T47D (cell line): Measurements from ENCODE around the gene UBE2M.
A peak's percentile ranks its signal among the peaks of the same experiment; 100 is the strongest.
"Not testable (repeated sequence)": the region's sequence is repeated elsewhere in the genome, so short reads cannot be mapped to it uniquely, and the experiment has no call there.

Source experiments
- DNase-seq, 2 experiments: peaks; one replicate each; pipeline versions ENCODE4 v3.0.0 to v3.0.0-alpha.2; 2011 to 2012; ENCODE audit warnings: low read depth in 1 of 2, low spot score in 1 of 2
- JUND ChIP-seq: IDR thresholded peaks from 2 replicates; pipeline ENCODE4 v1.6.1; 2012; ENCODE audit warnings: low read depth
- in situ Hi-C: cut with HindIII; loops from 2 replicates; pipeline ENCODE4 v1.10.0; 2016; ENCODE audit warnings: low sequenced_read_pairs, low pct_unique_long_range_greater_than_20kb

Gene UBE2M

DNA sequence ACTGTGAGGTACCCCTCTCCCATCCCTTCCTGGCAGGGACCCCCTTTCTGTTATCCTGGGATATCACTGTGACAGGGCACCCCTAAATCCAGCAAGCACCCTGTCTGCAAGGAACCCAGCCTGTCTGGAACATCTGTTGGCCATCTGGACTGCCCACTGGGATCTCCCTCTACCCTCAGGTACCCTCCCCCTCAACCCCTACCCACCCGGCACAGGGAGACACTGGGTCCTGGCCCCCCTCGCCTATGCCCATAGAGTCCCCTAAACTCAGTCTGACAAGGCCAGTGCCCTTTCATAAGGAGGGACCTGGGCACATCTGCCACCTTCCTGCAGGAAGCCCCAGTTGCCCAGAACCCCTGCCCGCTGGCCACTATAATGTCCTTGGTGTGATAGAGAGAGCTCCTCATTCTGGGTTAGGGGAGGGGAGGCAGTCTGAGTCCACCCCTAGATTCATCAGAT lies 43.8 kb downstream of the UBE2M start:
- no peak for TF ChIP-seq JUND
- in situ Hi-C loops: no loop called here
- no peak for DNase-seq

DNA sequence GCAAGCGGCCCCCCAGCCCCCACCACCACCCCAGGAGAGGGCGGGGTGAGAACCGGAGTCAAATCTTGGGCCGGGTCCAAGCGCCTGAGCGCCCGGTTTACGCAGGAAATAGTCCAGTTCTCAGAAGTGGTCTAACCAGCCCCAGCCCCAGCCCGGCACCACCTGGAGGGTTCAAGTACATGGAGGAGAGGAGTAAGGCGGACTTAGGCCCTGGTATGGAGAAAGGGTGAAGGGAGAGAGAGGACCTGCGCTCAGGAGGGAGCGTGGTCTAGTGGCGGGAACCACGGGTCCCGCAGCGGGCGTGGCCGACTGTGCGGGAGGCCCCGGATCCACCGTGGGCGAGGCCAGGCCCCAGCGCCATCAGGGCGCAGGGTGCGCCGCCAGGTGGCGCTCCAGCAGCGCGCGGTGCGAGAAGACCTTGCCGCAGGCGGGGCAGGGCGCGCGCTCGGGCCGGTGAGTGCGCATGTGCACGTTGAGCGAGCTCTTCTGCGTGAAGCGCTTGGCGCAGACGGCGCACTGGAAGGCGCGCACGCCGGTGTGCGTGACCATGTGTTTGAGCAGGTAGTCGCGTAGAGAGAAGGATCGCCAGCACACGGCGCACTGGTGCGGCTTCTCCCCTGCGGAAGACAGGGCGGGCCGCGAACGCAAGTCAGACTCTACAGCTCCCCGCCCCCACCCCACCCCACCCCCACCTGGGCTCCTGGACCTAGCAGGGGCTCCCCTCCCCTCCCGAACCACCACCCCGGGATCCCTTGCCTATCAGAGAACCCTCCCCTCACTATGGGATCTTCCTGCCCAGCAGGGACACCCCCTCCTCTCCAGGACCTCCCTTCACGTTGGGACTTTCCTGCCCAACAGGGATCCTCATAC lies 44.5 kb downstream of the UBE2M start:
- no peak for TF ChIP-seq JUND
- in situ Hi-C loops: no loop called here
- peak; percentile 74 to 95 for DNase-seq

DNA sequence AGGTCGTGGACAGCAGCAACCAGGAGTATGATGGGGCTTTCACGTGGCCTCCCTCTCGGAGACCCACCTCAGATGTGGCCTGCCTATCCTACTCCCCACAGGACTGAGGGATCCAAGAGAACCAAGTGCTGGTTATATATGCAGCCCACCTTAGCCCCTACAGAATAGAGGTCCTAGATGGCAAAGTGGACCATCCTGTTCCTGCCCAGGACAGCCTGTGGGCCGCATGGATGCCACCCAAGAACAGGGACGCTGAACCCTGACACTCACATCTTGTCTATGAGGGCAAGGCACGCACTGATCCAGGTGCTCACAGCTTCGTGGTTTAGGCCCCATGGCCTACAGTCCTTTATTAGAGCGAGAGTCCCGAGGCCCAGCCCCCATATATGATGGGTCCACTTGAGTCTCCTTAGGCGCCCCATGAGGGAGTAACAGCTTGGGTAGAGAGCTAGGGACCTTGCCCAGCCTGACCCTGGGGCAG lies 45.2 kb downstream of the UBE2M start:
- no peak for DNase-seq
- in situ Hi-C loops: no loop called here
- no peak for TF ChIP-seq JUND

DNA sequence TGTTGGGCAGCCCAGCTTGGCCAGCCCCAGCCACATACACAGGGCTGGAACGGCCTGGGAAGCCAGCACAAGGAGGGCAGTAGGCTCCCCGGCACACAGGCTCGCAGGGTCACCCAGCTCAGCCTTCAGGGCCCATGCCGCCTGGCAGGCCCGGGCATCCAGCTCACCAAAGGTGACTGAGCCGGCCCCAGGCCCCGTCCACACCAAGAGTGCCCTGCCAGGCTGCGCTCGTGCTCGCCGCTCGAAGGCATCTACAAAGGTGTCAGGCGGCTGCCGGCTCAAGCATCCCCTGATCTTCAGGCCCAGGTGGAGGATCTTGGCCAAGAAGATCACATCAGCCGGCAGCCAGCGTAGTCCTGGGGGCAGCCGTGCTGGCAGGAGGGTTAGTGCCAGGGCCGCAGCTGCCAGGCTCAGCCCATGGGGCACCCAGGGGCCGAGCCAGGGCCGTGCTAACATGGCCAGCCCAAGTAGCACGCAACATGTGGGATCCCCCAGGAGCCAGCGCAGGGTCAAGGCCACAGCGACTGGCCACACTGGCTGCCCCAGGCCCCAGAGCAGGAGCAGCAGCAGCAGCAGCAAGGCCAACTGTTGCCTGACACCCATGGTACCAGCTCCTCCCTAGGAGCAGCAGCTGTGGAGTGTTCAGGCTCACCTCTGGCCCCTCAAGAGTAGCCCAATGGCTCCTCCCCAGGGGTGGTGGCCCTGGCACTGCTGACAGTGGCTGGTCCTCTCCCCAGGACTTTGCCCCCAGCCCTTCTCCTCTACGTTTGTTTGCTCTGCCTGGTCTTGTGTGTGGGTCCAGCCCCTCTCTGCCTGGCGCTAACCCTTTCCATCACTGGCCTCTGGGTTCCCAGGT lies 46.8 kb downstream of the UBE2M start, which contains the start of gene SLC27A5:
SLC27A5 (minus strand) TSS at position 640 of the 856 bp plus-strand sequence; CDS start at position 603, 37 bp downstream.
- in situ Hi-C loops: no loop called here
- TF ChIP-seq JUND: no peak
- DNase-seq: no peak

DNA sequence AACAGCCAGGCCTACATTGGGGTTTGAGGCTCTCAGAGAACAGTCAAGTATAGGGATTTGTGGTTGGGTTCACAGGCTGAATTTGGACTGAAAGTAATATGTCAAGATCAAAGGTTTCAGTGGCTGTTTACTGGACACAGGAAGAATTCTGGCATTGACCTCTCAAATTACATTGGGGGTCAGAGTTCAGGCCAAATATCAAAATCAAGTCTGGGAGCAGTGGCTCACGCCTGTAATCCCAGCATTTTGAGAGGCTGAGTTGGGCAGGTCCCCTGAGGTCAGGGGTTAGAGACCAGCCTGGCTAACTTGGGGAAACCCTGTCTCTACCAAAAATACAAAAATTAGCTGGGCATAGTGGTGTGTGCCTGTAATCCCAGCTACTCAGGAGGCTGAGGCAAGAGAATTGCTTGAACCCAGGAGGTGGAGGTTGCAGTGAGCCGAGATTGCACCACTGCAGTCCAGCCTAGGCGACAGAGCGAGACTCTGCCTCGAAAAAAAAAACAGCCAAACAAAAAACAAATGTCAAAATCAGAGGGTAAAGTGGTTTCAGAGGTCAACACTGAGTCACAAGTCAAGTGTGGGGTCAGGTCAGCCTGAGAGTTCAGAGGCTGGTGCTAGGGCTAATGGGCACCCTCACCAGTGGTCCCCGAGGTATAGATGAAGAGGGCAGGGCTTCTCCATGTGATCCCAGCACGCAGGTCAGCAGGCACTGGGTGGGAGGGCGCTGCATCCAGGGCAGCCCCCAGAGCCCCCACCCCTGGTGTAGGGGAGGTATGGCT lies 48.1 kb downstream of the UBE2M start:
- DNase-seq: no peak
- TF ChIP-seq JUND: no peak
- in situ Hi-C loops: no loop called here

DNA sequence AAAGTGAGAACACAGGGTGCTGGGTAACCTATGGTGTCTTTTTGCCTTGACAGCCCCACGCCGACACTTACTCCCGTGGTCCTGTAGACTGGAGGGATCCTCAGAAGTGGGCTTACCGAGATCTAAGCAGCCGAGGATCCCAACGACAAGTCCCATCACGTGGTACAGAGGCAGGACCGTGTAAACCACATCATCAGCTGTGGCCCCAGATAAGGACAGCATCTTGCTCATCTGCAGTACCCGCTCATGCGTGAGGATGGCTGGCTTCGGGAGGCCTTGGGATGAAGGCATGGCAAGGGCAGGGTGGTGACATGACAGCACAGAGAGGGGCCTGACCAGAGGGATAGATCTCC lies 48.7 kb downstream of the UBE2M start:
- DNase-seq: no peak
- in situ Hi-C loops: no loop called here
- no peak for TF ChIP-seq JUND

DNA sequence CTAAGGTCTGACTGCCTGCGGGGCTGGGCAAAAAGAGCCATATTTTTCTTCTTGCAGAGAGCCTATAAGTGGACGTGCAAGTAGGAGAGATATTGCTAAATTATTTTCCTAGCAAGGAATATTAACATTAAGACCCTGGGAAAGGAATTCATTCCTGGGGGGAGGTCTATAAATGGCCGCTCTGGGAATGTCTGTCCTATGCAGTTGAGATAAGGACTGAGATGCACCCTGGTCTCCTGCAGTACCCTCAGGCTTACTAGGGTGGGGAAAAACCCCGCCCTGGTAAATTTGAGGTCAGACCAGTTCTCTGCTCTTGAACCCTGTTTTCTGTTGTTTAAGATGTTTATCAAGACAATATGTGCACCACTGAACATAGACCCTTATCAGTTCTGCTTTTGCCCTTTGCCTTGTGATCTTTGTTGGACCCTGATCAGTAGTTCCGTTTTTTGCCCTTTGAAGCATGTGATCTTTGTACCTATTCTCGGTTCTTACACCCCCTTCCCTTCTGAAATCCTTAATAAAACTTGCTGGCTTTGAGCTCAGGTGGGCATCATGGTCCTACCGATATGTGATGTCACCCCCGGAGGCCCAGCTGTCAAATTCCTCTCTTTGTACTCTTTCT lies 50.7 kb downstream of the UBE2M start:
- DNase-seq, in situ Hi-C loops: not testable (repeated sequence)
